Measurements from ENCODE around the gene WNT7A.

DNA sequence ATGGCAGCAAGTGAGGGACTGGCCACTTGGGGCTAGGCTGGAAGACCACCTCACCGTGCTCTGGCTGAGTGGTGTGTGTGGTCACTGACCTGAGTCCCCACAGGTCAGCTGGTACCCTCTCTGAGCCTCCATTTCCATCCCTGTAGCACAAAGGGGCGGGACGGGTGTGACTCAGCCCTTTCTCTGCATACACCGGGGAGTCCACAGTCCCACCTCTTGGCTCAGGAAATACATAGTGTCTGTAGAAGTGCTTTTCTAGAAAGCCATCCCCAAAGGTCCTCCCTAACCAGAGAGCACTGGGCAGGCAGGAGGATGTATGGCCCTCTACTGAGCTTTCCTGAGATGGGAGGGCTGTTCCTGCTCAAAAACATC, 27.2 kb downstream of the WNT7A start:
- TF ChIP-seq CTCF (IDR thresholded peaks at IDR 0.05) (no peak), POLR2A (IDR thresholded peaks at IDR 0.05) (no peak), POLR2AphosphoS5 (IDR thresholded peaks at IDR 0.05) (no peak)

Data from breast epithelium (tissue), 3 donors.